ENCODE measurements around the gene NELL2.

DNA sequence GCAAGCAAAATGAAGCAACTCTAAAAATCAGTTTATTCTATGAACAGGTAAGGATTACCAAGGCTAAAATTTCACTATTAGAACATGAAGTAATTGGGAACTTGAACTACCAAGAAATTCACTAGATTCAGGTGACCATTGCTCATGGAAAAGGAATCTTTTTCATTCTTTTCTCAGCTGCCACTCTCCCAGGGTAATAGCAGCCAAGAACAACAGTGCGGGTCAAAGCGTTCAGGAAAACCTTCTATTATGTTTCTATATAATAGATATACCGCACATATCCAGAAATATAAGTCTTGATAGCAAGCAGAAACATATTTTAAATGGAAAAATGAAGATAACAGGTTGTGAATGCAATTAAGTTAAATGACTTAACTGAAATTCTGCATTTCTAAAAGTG is 125.6 kb downstream of the NELL2 start:
- TF ChIP-seq, protein P1, sequence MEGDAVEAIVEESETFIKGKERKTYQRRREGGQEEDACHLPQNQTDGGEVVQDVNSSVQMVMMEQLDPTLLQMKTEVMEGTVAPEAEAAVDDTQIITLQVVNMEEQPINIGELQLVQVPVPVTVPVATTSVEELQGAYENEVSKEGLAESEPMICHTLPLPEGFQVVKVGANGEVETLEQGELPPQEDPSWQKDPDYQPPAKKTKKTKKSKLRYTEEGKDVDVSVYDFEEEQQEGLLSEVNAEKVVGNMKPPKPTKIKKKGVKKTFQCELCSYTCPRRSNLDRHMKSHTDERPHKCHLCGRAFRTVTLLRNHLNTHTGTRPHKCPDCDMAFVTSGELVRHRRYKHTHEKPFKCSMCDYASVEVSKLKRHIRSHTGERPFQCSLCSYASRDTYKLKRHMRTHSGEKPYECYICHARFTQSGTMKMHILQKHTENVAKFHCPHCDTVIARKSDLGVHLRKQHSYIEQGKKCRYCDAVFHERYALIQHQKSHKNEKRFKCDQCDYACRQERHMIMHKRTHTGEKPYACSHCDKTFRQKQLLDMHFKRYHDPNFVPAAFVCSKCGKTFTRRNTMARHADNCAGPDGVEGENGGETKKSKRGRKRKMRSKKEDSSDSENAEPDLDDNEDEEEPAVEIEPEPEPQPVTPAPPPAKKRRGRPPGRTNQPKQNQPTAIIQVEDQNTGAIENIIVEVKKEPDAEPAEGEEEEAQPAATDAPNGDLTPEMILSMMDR (conservative IDR thresholded peaks at IDR 0.05; ENCODE audit: low read length) = no peak
- TF ChIP-seq EZH2phosphoT487 (IDR thresholded peaks at IDR 0.05; ENCODE audit: borderline replicate concordance, low read depth, low read length) = no peak

Measured in OCI-LY7 (cell line).